IgD-negative memory B cell (primary cell): Measurements from ENCODE around the gene TFRC. TPM values are rescaled to one million over a fixed set of nuclear protein-coding genes. Genes with fewer than 3 reads are reported as not detected.
"Not testable (repeated sequence)": the region's sequence is repeated elsewhere in the genome, so short reads cannot be mapped to it uniquely, and the experiment has no call there.

Source experiments
- H3K27ac Mint-ChIP-seq, 3 donors: one replicate each; pipeline ENCODE4 v1.8.0; 2020 to 2022; ENCODE audit warnings: mild to moderate bottlenecking in 3 of 3, mixed read lengths in 3 of 3, moderate library complexity in 1 of 3
- H3K27me3 Mint-ChIP-seq: one replicate; pipeline ENCODE4 v1.8.0; 2021; ENCODE audit warnings: mixed read lengths
- H3K36me3 Mint-ChIP-seq: one replicate; pipeline ENCODE4 v1.8.0; 2020; ENCODE audit warnings: mild to moderate bottlenecking, mixed read lengths
- H3K4me1 Mint-ChIP-seq, 3 donors: one replicate each; pipeline ENCODE4 v1.8.0; 2020 to 2022; ENCODE audit warnings: mixed read lengths in 3 of 3, mild to moderate bottlenecking in 1 of 3
- H3K4me3 Mint-ChIP-seq, 4 donors: one replicate each; pipeline ENCODE4 v1.8.0; 2020 to 2022; ENCODE audit warnings: mild to moderate bottlenecking in 4 of 4, mixed read lengths in 4 of 4, moderate library complexity in 3 of 4
- H3K9me3 Mint-ChIP-seq, 3 donors: one replicate each; pipeline ENCODE4 v1.8.0; 2020 to 2021; ENCODE audit warnings: mixed read lengths in 3 of 3, mild to moderate bottlenecking in 1 of 3
- polyA plus RNA-seq: library from polyadenylated mRNA; unstranded; fragments of 300-500 nt; fragmentation: Illumina TruSeq; gene quantifications from one replicate; pipeline ENCODE4 v1.2.3, GENCODE V29; 2021

TFRC gene
- polyA plus RNA-seq, 1 donor from 2014 or later = 34.9 TPM

- Mint-ChIP-seq H3K4me1 (peaks cover 20 to 32% (median 28%) of the 10 kb centered on the region in 3 donors), H3K4me3 (peak overlapping the region in 2 of 4 donors; percentile 58 to 84), H3K27ac (peak overlapping the region in 2 of 3 donors; percentile 46 to 97)
- not testable (repeated sequence) for H3K27me3 Mint-ChIP-seq, H3K36me3 Mint-ChIP-seq, H3K9me3 Mint-ChIP-seq
Observed at GRCh38 chr3:196098365-196098980, 16.6 kb upstream of the TFRC start.

DNA sequence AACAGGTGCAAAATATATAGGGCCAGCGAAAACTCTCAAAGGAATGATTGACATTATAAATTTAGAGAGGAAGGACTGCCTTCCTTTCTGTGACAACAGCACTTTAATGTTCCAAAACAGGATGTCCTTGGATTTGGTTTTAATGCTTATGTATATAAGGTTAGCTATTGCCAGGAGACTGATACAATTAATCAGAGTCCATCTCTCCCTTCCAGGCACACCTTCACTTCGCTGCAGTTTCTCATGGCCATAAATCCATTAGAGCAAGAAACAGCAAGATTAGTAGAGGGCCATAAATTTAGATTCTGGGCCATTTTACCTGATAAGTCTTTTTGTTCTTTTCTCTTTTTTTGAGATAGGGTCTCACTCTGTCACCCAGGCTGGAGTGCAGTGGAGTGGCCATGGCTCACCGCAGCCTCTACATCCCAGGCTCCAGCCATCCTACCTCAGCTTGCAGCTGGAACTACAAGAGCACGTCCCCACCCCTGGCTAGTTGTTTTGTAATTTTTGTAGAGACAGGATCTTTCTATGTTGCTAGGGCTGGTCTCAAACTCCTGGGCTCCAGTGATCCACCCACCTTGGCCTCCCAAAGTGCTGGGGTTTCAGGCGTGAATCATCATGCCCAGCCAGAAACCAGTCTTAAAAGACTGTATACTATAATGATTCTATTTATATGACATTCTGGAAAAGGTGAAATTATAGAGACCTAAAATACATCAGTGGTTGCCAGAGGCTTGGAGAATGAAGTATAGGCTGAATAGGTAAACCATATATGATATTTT is 15.7 kb upstream of the TFRC start:
- Mint-ChIP-seq H3K4me3 (peak overlapping the region in 3 of 4 donors; percentile 62 to 90 (median 74)), H3K27me3 (no peaks in the 10 kb centered on the region), H3K27ac (peak overlapping the region; percentile 63 to 97 (median 97)), H3K36me3 (no peaks in the 10 kb centered on the region), H3K9me3 (no peaks in the 10 kb centered on the region), H3K4me1 (peaks cover 25 to 34% (median 32%) of the 10 kb centered on the region in 3 donors)

DNA sequence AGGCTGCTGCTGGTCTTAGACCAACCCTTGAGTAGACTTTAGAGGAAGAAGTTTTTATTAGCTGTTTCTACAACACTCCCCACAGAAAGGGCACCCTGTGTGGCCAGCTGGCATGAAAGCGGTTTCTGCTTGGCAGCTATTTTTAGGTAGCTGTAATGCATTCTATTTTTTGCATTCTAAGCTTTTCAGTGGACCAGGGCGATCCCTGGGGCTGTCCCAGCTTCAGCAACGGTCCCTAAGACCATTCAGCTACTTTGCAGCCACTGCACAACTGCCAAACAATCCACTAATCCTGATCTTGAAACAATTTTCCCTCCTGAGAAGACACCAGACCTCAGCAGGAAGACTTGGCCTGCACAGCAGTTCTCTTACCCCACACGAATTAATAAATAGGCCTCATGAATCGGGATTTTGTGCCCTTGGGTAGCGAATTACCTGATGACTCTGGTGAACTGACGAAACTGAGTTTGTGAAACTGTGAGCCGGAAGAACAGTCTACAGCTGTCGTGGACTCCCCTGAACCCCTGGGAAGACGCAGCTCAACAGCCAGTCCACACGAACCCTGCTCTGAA is 14.6 kb upstream of the TFRC start:
- H3K4me1 Mint-ChIP-seq = peaks cover 25 to 35% (median 34%) of the 10 kb centered on the region in 3 donors
- no peaks in the 10 kb centered on the region for H3K9me3 Mint-ChIP-seq
- H3K36me3 Mint-ChIP-seq = no peaks in the 10 kb centered on the region
- peak overlapping the region; percentile 63 to 97 (median 97) for H3K27ac Mint-ChIP-seq
- H3K4me3 Mint-ChIP-seq = peak overlapping the region; percentile 58 to 89 (median 80)
- no peaks in the 10 kb centered on the region for H3K27me3 Mint-ChIP-seq

DNA sequence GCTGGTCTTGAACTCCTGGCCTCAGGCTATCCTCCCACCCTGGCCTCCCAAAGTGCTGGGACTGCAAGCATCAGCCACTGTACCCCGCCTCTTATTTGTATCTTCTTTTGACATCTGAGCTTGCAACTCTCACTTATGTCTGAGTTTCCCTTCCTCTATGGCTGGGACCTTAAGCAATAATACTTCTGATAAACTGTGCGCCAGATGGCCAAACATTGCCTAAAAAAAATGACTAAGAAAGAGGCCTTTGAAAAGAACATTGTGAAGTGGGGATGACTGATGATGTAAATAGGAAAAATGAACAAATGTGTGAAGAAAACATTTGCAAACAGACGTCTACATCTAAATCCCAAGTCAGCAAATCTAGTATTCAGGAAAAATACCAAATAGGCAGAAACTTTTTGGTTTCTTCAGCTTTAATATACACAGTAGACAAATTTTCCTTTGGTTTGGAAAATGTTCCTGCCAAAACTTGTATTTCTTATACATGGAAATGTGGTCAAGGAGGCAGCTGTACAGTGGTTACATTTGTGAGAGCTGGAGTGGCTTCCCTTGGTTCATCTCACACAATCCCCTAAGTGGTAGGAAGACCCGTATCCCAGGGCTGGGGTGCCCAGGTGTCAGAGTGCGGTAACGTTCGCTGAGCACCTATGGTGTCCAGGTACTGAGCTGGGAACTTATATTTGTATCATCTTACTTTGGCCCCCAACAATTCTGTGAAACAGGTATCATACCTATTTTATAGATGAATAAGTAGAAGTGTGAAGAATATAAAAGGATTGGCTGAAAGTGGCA is 11.6 kb upstream of the TFRC start:
- no peaks in the 10 kb centered on the region for H3K36me3 Mint-ChIP-seq
- peak overlapping the region; percentile 5 to 31 (median 13) for H3K27ac Mint-ChIP-seq
- no peaks in the 10 kb centered on the region for H3K27me3 Mint-ChIP-seq
- peaks cover 21 to 31% (median 30%) of the 10 kb centered on the region in 3 donors for H3K4me1 Mint-ChIP-seq
- peak overlapping the region in 1 of 4 donors; percentile 11 for H3K4me3 Mint-ChIP-seq
- H3K9me3 Mint-ChIP-seq = no peaks in the 10 kb centered on the region

GRCh38 chr3:196087906-196088305 is 6.0 kb upstream of the TFRC start:
- Mint-ChIP-seq H3K36me3 (no peaks in the 10 kb centered on the region), H3K4me3 (no peak overlapping the region), H3K9me3 (no peaks in the 10 kb centered on the region), H3K27ac (no peak overlapping the region), H3K27me3 (no peaks in the 10 kb centered on the region), H3K4me1 (peaks cover 7 to 9% (median 8%) of the 10 kb centered on the region in 3 donors)

DNA sequence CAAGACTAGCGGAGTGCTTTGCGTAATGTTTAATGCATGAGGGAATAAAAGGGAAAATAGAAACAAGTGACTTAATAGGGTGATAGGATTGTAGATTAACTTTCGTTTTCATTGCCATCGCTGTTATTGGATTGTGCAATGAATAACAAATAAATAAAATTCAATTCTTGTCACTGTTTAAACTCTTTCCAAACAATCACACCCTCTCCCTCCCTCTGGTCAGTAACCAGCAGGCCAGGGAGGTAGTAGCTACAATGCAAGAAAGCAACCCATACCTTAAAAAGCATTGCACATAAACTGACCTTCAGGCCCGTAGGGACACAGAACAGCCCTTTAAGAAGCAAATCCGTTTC is 705 bp upstream of the TFRC start:
- H3K9me3 Mint-ChIP-seq = no peaks in the 10 kb centered on the region
- peaks cover 29 to 36% (median 34%) of the 10 kb centered on the region in 3 donors for H3K4me1 Mint-ChIP-seq
- no peaks in the 10 kb centered on the region for H3K27me3 Mint-ChIP-seq
- H3K4me3 Mint-ChIP-seq = peak overlapping the region; percentile 91 to 100 (median 98)
- peak overlapping the region; percentile 80 to 98 (median 93) for H3K27ac Mint-ChIP-seq
- H3K36me3 Mint-ChIP-seq = peaks cover 1% of the 10 kb centered on the region

DNA sequence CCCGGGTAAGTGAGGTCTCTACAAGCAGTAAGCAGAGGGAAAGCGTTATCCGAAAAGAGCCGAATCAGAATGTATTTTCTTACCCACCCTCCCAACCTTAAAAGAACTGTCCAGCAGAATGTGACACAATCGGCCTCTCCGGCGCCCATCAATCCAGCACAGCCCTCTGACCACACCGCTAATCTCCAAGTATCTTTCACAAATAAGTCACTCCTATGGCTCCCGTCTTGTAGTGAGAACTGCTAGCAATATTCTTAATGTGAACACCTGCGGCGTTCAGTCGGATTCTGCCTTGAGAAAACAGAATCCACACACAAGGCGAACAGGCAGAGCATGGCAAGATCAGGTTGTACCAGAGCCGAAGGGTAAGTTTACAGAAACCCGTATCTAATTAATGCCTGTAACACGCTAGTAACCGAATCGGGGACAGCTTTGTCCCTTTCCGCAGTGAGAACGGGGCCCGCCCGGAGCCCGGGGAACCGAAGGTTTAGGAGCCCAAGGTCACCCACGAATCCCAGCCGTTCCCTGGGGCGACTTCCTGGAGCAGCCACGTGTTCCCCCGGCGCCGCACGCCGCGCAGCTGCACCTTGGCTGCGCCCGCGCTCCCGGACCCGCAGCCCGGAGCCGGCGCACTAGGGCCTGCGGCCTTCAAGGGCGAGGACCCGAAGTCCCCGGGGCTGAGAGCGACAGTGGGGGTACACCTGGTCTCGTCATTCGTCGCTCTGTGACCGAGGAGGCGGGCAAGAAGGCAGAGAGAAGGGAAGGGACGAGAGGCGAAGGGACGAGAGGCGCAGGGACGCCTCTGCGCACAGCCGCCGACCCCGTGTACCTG is 672 bp downstream of the TFRC start:
- peak overlapping the region; percentile 91 to 100 (median 98) for H3K4me3 Mint-ChIP-seq
- peaks cover 5% of the 10 kb centered on the region for H3K36me3 Mint-ChIP-seq
- peaks cover 34 to 41% (median 40%) of the 10 kb centered on the region in 3 donors for H3K4me1 Mint-ChIP-seq
- no peaks in the 10 kb centered on the region for H3K9me3 Mint-ChIP-seq
- H3K27ac Mint-ChIP-seq = peak overlapping the region; percentile 80 to 98 (median 93)
- no peaks in the 10 kb centered on the region for H3K27me3 Mint-ChIP-seq

DNA sequence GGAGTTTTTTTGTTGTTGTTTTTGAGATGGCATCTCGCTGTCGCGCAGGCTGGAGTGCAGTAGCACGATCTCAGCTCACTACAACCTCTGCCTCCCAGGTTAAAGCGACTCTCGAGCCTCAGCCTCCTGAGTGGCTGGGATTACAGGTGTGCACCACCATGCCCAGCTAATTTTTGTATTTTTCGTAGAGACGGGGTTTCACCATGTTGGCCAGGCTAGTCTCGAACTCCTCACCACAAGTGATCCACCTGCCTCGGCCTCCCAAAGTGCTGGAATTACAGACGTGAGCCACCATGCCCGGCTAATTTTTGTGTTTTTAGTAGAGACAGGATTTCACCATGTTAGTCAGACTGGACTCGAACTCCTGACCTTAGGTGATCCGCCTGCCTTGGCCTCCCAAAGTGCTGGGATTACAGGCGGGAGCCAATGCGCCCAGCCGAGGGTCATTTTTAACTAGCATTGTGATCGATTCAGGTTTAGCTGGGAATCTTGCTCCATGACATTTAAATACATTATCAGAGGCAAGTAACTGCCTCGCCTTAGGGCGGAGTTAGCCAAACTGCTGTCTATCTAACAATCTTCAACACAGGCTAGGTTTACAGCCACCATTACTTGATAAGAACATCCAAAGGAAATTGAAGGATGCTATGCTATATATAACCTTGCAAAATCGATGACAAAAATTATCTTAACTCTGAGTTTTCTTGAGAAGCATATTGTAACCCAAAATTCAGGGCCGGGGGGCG is 1.6 kb downstream of the TFRC start:
- not testable (repeated sequence) for H3K9me3 Mint-ChIP-seq, H3K36me3 Mint-ChIP-seq, H3K27me3 Mint-ChIP-seq
- Mint-ChIP-seq H3K4me3 (peak overlapping the region; percentile 91 to 100 (median 98)), H3K27ac (peak overlapping the region; percentile 80 to 98 (median 93)), H3K4me1 (peaks cover 30 to 41% (median 38%) of the 10 kb centered on the region in 3 donors)

DNA sequence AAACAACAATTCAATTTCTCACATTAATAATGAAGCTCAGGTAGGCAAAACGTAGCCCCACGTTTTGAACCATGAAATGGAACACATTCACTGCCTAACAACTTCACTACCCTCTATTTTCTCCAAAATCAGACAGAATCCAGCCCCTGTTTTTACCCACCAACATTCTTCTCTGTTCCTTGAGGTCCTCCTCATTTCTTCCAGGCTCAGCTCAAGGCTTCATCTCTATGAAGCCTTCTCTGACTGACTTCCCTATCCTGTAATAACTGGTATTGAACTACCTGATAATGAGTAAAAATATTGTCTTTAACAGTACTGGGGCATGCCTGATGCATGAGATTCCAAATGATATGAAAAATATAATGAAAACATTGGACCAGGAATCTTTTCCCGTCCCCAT is 2.2 kb downstream of the TFRC start:
- H3K4me3 Mint-ChIP-seq = peak overlapping the region; percentile 91 to 100 (median 98)

GRCh38 chr3:196075013-196075412 is 6.9 kb downstream of the TFRC start:
- Mint-ChIP-seq H3K27ac (peak overlapping the region; percentile 54 to 59 (median 54)), H3K9me3 (no peaks in the 10 kb centered on the region), H3K4me3 (no peak overlapping the region), H3K36me3 (peaks cover 12% of the 10 kb centered on the region), H3K4me1 (peaks cover 43 to 50% (median 46%) of the 10 kb centered on the region in 3 donors), H3K27me3 (no peaks in the 10 kb centered on the region)

More for the DNA sequence above, 2.2 kb downstream of the TFRC start:
- Mint-ChIP-seq H3K4me1 (peaks cover 33 to 43% (median 40%) of the 10 kb centered on the region in 3 donors), H3K36me3 (peaks cover 7% of the 10 kb centered on the region), H3K27me3 (no peaks in the 10 kb centered on the region), H3K27ac (peak overlapping the region; percentile 80 to 98 (median 93)), H3K9me3 (no peaks in the 10 kb centered on the region)

DNA sequence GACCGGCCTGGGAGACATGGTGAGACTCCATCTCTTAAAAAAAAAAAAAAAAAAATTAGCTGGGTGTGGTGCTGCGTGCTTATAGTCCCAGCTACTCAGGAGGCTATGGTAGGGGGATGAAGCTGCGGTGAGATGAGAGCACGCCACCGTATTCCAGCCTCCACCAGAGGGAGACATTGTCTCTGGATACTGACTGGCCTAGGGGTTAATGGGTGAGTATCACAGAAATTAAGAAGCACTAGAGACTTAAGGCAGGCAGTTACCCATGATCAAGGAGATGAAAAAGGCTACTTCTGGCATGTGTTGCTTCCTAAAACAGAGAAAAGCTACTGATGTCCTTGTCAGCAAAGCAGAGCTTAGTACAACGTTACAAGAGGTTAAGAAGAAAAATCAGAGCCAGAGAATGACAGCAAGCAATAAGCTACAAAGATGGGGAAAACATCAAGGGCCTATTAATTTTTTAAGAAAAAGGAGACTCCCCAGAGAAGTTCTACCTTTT is 8.6 kb downstream of the TFRC start:
- H3K36me3 Mint-ChIP-seq = peaks cover 11% of the 10 kb centered on the region
- no peaks in the 10 kb centered on the region for H3K27me3 Mint-ChIP-seq
- H3K4me1 Mint-ChIP-seq = peaks cover 33 to 44% (median 37%) of the 10 kb centered on the region in 3 donors
- peak overlapping the region in 1 of 4 donors; percentile 9 for H3K4me3 Mint-ChIP-seq
- H3K27ac Mint-ChIP-seq = peak overlapping the region; percentile 39 to 93 (median 84)
- H3K9me3 Mint-ChIP-seq = no peaks in the 10 kb centered on the region

DNA sequence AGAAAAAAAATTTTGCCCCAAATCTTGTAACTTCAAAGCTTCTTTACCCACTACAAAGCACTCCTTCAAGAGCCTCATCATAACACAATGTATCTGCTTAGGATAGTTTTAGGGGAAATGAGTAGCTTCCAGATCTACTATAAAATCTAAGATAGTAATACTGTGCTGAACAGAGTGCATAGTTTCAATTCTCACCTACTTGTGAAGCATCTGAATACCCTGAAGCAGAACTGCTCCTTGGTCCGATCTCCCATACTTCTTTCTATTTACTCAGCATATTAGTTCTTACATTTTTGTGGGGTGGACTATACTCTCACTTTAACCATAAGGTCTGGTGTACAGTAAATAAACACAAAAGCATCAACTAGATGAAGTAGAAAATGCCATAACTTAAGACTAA is 9.6 kb downstream of the TFRC start:
- Mint-ChIP-seq H3K9me3 (no peaks in the 10 kb centered on the region), H3K36me3 (peaks cover 11% of the 10 kb centered on the region), H3K27me3 (no peaks in the 10 kb centered on the region), H3K4me1 (peaks cover 24 to 36% (median 28%) of the 10 kb centered on the region in 3 donors), H3K4me3 (no peak overlapping the region), H3K27ac (no peak overlapping the region)

GRCh38 chr3:196068812-196069211 is 13.1 kb downstream of the TFRC start:
- H3K27ac Mint-ChIP-seq, H3K27me3 Mint-ChIP-seq, H3K9me3 Mint-ChIP-seq, H3K36me3 Mint-ChIP-seq, H3K4me3 Mint-ChIP-seq: not testable (repeated sequence)
- peaks cover 16 to 23% (median 16%) of the 10 kb centered on the region in 3 donors for H3K4me1 Mint-ChIP-seq
